SJSA1 (cell line): ENCODE results near the gene DNASE2B. TPM values are rescaled to one million over a fixed set of nuclear protein-coding genes. Genes with fewer than 3 reads are reported as not detected.
A peak's percentile ranks its signal among the peaks of the same experiment; 100 is the strongest.

Experiments used
- DNase-seq, 2 experiments: peaks; one replicate each; pipeline ENCODE4 v3.0.0-alpha.2; 2015 to 2020; ENCODE audit warnings: low spot score in 2 of 2, low read depth in 1 of 2
- H3K27ac ChIP-seq: fragments of 250-450 bp; sonication (Bioruptor Pico); 2 replicates; pipeline ENCODE4 v1.5.1; 2020; ENCODE audit warnings: mild to moderate bottlenecking, moderate library complexity
- H3K27me3 ChIP-seq: fragments of 250-450 bp; sonication (Bioruptor Pico); replicated peaks from 2 replicates; pipeline ENCODE4 v1.5.1; 2020; ENCODE audit warnings: mild to moderate bottlenecking, moderate library complexity
- H3K36me3 ChIP-seq: fragments of 250-450 bp; sonication (Bioruptor Pico); 2 replicates; pipeline ENCODE4 v1.5.1; 2020; ENCODE audit warnings: mild to moderate bottlenecking
- H3K4me1 ChIP-seq: fragments of 250-450 bp; sonication (Bioruptor Pico); replicated peaks from 2 replicates; pipeline ENCODE4 v1.6.1; 2021; ENCODE audit warnings: mild to moderate bottlenecking
- H3K4me3 ChIP-seq: fragments of 250-450 bp; sonication (Bioruptor Pico); 2 replicates; pipeline ENCODE4 v1.5.1; 2020; ENCODE audit warnings: mild to moderate bottlenecking
- H3K9me3 ChIP-seq: fragments of 250-450 bp; sonication (Bioruptor Pico); replicated peaks from 2 replicates; pipeline ENCODE4 v1.5.1; 2020; ENCODE audit warnings: mild to moderate bottlenecking
- total RNA-seq: library from RNA; depleted of rRNA; stranded (reverse); fragments of >200 nt; shearing (Covaris generic); gene quantifications from 2 replicates; pipeline ENCODE4 v1.2.3, GENCODE V29; 2014

The DNASE2B gene
- total RNA-seq, 1 experiment from 2014 or later: not detected

GRCh38 chr1:84410328-84411095 is 12.2 kb downstream of the DNASE2B start:
- no peaks in the 10 kb centered on the region for H3K9me3 ChIP-seq
- no peak for DNase-seq
- H3K4me3 ChIP-seq: no peak overlapping the region
- H3K27me3 ChIP-seq: no peaks in the 10 kb centered on the region
- H3K27ac ChIP-seq: no peak overlapping the region
- H3K36me3 ChIP-seq: no peaks in the 10 kb centered on the region
- peaks cover 39% of the 10 kb centered on the region for H3K4me1 ChIP-seq

GRCh38 chr1:84412316-84412942 is 14.1 kb downstream of the DNASE2B start:
- Histone ChIP-seq H3K9me3 (no peaks in the 10 kb centered on the region), H3K27me3 (no peaks in the 10 kb centered on the region), H3K27ac (peak overlapping the region; percentile 39), H3K4me1 (peaks cover 38% of the 10 kb centered on the region), H3K36me3 (no peaks in the 10 kb centered on the region), H3K4me3 (no peak overlapping the region)
- peak; percentile 44 to 52 for DNase-seq

GRCh38 chr1:84415396-84415795 is 17.1 kb downstream of the DNASE2B start:
- H3K27me3 ChIP-seq: no peaks in the 10 kb centered on the region
- DNase-seq: no peak
- no peaks in the 10 kb centered on the region for H3K36me3 ChIP-seq
- H3K27ac ChIP-seq: peak overlapping the region; percentile 83
- no peaks in the 10 kb centered on the region for H3K9me3 ChIP-seq
- peaks cover 50% of the 10 kb centered on the region for H3K4me1 ChIP-seq
- no peak overlapping the region for H3K4me3 ChIP-seq

- H3K27ac ChIP-seq: no peak overlapping the region
- no peaks in the 10 kb centered on the region for H3K9me3 ChIP-seq
- H3K36me3 ChIP-seq: no peaks in the 10 kb centered on the region
- H3K4me1 ChIP-seq: peaks cover 13% of the 10 kb centered on the region
- DNase-seq: no peak
- H3K4me3 ChIP-seq: no peak overlapping the region
- no peaks in the 10 kb centered on the region for H3K27me3 ChIP-seq
These were observed 24.6 kb downstream of the DNASE2B start for GRCh38 chr1:84422909-84423308.

GRCh38 chr1:84424513-84425149 is 26.3 kb downstream of the DNASE2B start:
- no peak for DNase-seq
- H3K4me3 ChIP-seq: no peak overlapping the region
- no peaks in the 10 kb centered on the region for H3K36me3 ChIP-seq
- no peaks in the 10 kb centered on the region for H3K9me3 ChIP-seq
- H3K27ac ChIP-seq: no peak overlapping the region
- no peaks in the 10 kb centered on the region; the same call in 1 of the 2 replicates for H3K4me1 ChIP-seq
- no peaks in the 10 kb centered on the region for H3K27me3 ChIP-seq

GRCh38 chr1:84425150-84425896 is 27.0 kb downstream of the DNASE2B start:
- Histone ChIP-seq H3K36me3 (no peaks in the 10 kb centered on the region), H3K27ac (no peak overlapping the region), H3K27me3 (no peaks in the 10 kb centered on the region), H3K4me3 (no peak overlapping the region), H3K4me1 (no peaks in the 10 kb centered on the region), H3K9me3 (no peaks in the 10 kb centered on the region)
- no peak for DNase-seq

- Histone ChIP-seq H3K4me1 (no peaks in the 10 kb centered on the region), H3K27ac (no peak overlapping the region), H3K4me3 (no peak overlapping the region), H3K27me3 (no peaks in the 10 kb centered on the region), H3K9me3 (no peaks in the 10 kb centered on the region), H3K36me3 (no peaks in the 10 kb centered on the region)
- no peak for DNase-seq
These were observed 28.1 kb downstream of the DNASE2B start for GRCh38 chr1:84426376-84426775.

GRCh38 chr1:84427250-84428188 is 29.2 kb downstream of the DNASE2B start:
- H3K4me1 ChIP-seq: no peaks in the 10 kb centered on the region
- no peak overlapping the region for H3K27ac ChIP-seq
- no peak for DNase-seq
- no peak overlapping the region for H3K4me3 ChIP-seq
- no peaks in the 10 kb centered on the region for H3K9me3 ChIP-seq
- no peaks in the 10 kb centered on the region for H3K36me3 ChIP-seq
- H3K27me3 ChIP-seq: no peaks in the 10 kb centered on the region

GRCh38 chr1:84428235-84428634 is 30.0 kb downstream of the DNASE2B start:
- Histone ChIP-seq H3K4me1 (peaks cover 1% of the 10 kb centered on the region; the same call in 1 of the 2 replicates), H3K27ac (no peak overlapping the region), H3K9me3 (no peaks in the 10 kb centered on the region), H3K27me3 (no peaks in the 10 kb centered on the region), H3K36me3 (no peaks in the 10 kb centered on the region), H3K4me3 (no peak overlapping the region)
- DNase-seq: no peak

GRCh38 chr1:84429231-84429630 is 30.9 kb downstream of the DNASE2B start:
- H3K4me1 ChIP-seq: peaks cover 9% of the 10 kb centered on the region
- no peak overlapping the region for H3K4me3 ChIP-seq
- H3K27ac ChIP-seq: no peak overlapping the region
- no peaks in the 10 kb centered on the region for H3K9me3 ChIP-seq
- no peaks in the 10 kb centered on the region for H3K27me3 ChIP-seq
- H3K36me3 ChIP-seq: no peaks in the 10 kb centered on the region
- DNase-seq: no peak

GRCh38 chr1:84430546-84430945 is 32.3 kb downstream of the DNASE2B start:
- H3K9me3 ChIP-seq: no peaks in the 10 kb centered on the region
- peaks cover 20% of the 10 kb centered on the region for H3K4me1 ChIP-seq
- H3K36me3 ChIP-seq: no peaks in the 10 kb centered on the region
- no peak overlapping the region for H3K27ac ChIP-seq
- no peaks in the 10 kb centered on the region for H3K27me3 ChIP-seq
- no peak for DNase-seq
- no peak overlapping the region for H3K4me3 ChIP-seq

- Histone ChIP-seq H3K9me3 (no peaks in the 10 kb centered on the region), H3K4me3 (0 out of 2 replicates have a peak overlapping the region, but pooled peaks have one; percentile 7), H3K27ac (peak overlapping the region; percentile 34), H3K4me1 (peaks cover 20% of the 10 kb centered on the region), H3K27me3 (no peaks in the 10 kb centered on the region), H3K36me3 (no peaks in the 10 kb centered on the region)
- DNase-seq: peak; percentile 53 to 78
These were observed 35.2 kb downstream of the DNASE2B start for GRCh38 chr1:84433258-84434080.
